GM23338 (cell line): ENCODE measurements around the gene HOXD9. TPM values are rescaled to one million over a fixed set of nuclear protein-coding genes. Genes with fewer than 3 reads are reported as not detected.

Source experiments
- ATAC-seq: fragments of 200-7000 bp; cut with Tn5 transposase; 3 replicates; pipeline ENCODE4 v1.9.1; 2020
- DNase-seq: peaks from one replicate; pipeline ENCODE4 v3.0.0-alpha.2; 2015; ENCODE audit warnings: low spot score
- H2AFZ ChIP-seq: fragments of 200-600 bp; sonication (generic); 2 replicates; pipeline ENCODE4 v1.8.0; 2016; ENCODE audit warnings: antibody characterized with exemption, mild to moderate bottlenecking, moderate library complexity
- H3F3A ChIP-seq: fragments of 200-600 bp; sonication (generic); replicated peaks from 2 replicates; pipeline ENCODE4 v1.8.0; 2017; ENCODE audit warnings: antibody characterized with exemption, mixed run types, low read depth
- H3K27ac ChIP-seq: fragments of 200-600 bp; sonication (generic); 2 replicates; pipeline ENCODE4 v1.6.1; 2016; ENCODE audit warnings: low read depth
- H3K27me3 ChIP-seq: fragments of 200-600 bp; sonication (generic); 2 replicates; pipeline ENCODE4 v1.8.0; 2016; ENCODE audit warnings: mild to moderate bottlenecking, mixed run types, moderate library complexity; ENCODE audit not compliant: insufficient read depth
- H3K36me3 ChIP-seq: fragments of 200-600 bp; sonication (generic); 2 replicates; pipeline ENCODE4 v1.8.0; 2016; ENCODE audit warnings: mild to moderate bottlenecking; ENCODE audit not compliant: insufficient read depth
- H3K4me1 ChIP-seq: fragments of 200-600 bp; sonication (generic); 2 replicates; pipeline ENCODE4 v1.8.0; 2016; ENCODE audit warnings: mild to moderate bottlenecking, moderate library complexity; ENCODE audit not compliant: insufficient read depth
- H3K4me2 ChIP-seq: fragments of 200-600 bp; sonication (generic); 2 replicates; pipeline ENCODE4 v1.7.1; 2017; ENCODE audit warnings: mixed run types
- H3K4me3 ChIP-seq: fragments of 200-600 bp; sonication (generic); 2 replicates; pipeline ENCODE4 v1.6.1; 2016; ENCODE audit warnings: mixed run types
- H3K79me2 ChIP-seq: fragments of 200-600 bp; sonication (generic); replicated peaks from 2 replicates; pipeline ENCODE4 v1.8.0; 2017; ENCODE audit warnings: mild to moderate bottlenecking; ENCODE audit not compliant: insufficient read depth
- H3K9me2 ChIP-seq: fragments of 200-600 bp; sonication (generic); 2 replicates; pipeline ENCODE4 v1.8.0; 2017; ENCODE audit not compliant: insufficient read depth
- H4K20me1 ChIP-seq: fragments of 200-600 bp; sonication (generic); replicated peaks from 2 replicates; pipeline ENCODE4 v1.8.0; 2017; ENCODE audit warnings: mild to moderate bottlenecking; ENCODE audit not compliant: insufficient read depth
- H3K27ac Mint-ChIP-seq: 2 replicates; pipeline ENCODE4 v1.8.0; 2020; ENCODE audit warnings: inconsistent platforms, mild to moderate bottlenecking, moderate library complexity, mixed read lengths
- H3K27me3 Mint-ChIP-seq: 3 replicates; pipeline ENCODE4 v1.8.0; 2022; ENCODE audit warnings: low read depth, mild to moderate bottlenecking, moderate library complexity, mixed read lengths, inconsistent platforms; ENCODE audit not compliant: insufficient read depth, poor library complexity
- H3K36me3 Mint-ChIP-seq: 3 replicates; pipeline ENCODE4 v1.8.0; 2021; ENCODE audit warnings: low read depth, mild to moderate bottlenecking, inconsistent platforms, moderate library complexity, mixed read lengths
- H3K4me1 Mint-ChIP-seq: 3 replicates; pipeline ENCODE4 v1.8.0; 2020; ENCODE audit warnings: mild to moderate bottlenecking, inconsistent platforms, mixed read lengths
- H3K4me3 Mint-ChIP-seq: 3 replicates; pipeline ENCODE4 v1.8.0; 2021; ENCODE audit warnings: moderate library complexity, mild to moderate bottlenecking, inconsistent platforms, mixed read lengths
- H3K9me3 Mint-ChIP-seq: 3 replicates; pipeline ENCODE4 v1.8.0; 2020; ENCODE audit warnings: moderate library complexity, mild to moderate bottlenecking, inconsistent platforms, mixed read lengths
- CREB1 ChIP-seq: fragments of 250-450 bp; sonication (Bioruptor Pico); IDR thresholded peaks from 2 replicates; pipeline ENCODE4 v1.5.0; 2020; ENCODE audit warnings: low read depth, mild to moderate bottlenecking, moderate library complexity
- EZH2 ChIP-seq: fragments of 200-600 bp; sonication (generic); IDR thresholded peaks from one replicate; pipeline ENCODE4 v1.8.0; 2017; ENCODE audit warnings: antibody characterized with exemption, mild to moderate bottlenecking, low read depth; ENCODE audit not compliant: unreplicated experiment
- EZH2phosphoT487 ChIP-seq: fragments of 200-600 bp; sonication (generic); IDR thresholded peaks from one replicate; pipeline ENCODE4 v1.8.1; 2018; ENCODE audit warnings: antibody characterized with exemption; ENCODE audit not compliant: unreplicated experiment
- JUNB ChIP-seq: IDR thresholded peaks from one replicate; pipeline ENCODE4 v1.6.1; 2016; ENCODE audit warnings: antibody characterized with exemption; ENCODE audit not compliant: unreplicated experiment
- NANOG ChIP-seq: IDR thresholded peaks from 2 replicates; pipeline ENCODE4 v1.6.1; 2016; ENCODE audit warnings: antibody characterized with exemption, borderline replicate concordance
- POLR2AphosphoS5 ChIP-seq: IDR thresholded peaks from 2 replicates; pipeline ENCODE4 v1.6.1; 2016; ENCODE audit warnings: antibody characterized with exemption, low read depth
- ZNF114 ChIP-seq: fragments of 250-450 bp; sonication (Bioruptor Pico); IDR thresholded peaks from 2 replicates; pipeline ENCODE4 v1.5.0; 2020; ENCODE audit warnings: mild to moderate bottlenecking, moderate library complexity
- polyA plus RNA-seq: library from polyadenylated mRNA; unstranded; fragments of >200 nt; fragmentation: Nextera tagmentation; extraction: Ambion mirVana; gene quantifications from 2 replicates; pipeline ENCODE4 v1.2.1, GENCODE V29; 2016
- total RNA-seq: library from RNA; depleted of rRNA; stranded (reverse); fragments of >200 nt; shearing (Covaris generic); gene quantifications from 2 replicates; pipeline ENCODE4 v1.2.3, GENCODE V29; 2014
- TF ChIP-seq, protein P1 (sequence below): IDR thresholded peaks from one replicate; pipeline ENCODE4 v1.6.1; 2018; ENCODE audit warnings: antibody characterized with exemption; ENCODE audit not compliant: unreplicated experiment
- TF ChIP-seq, protein P2 (sequence below): IDR thresholded peaks from 2 replicates; pipeline ENCODE4 v1.6.1; 2016; ENCODE audit warnings: antibody characterized with exemption
- TF ChIP-seq, protein P3 (sequence below), 2 experiments: fragments of 200-600 bp in 1 of 2; sonication (generic) in 1 of 2; conservative IDR thresholded peaks; 2 replicates each; pipeline versions ENCODE4 v1.5.1 to v1.6.1; 2016 to 2017; ENCODE audit warnings: antibody characterized with exemption in 2 of 2, low read depth in 2 of 2, mild to moderate bottlenecking in 2 of 2, moderate library complexity in 1 of 2

Gene HOXD9
- total and polyA plus RNA-seq, 2 experiments from 2014 or later, result not detected

DNA sequence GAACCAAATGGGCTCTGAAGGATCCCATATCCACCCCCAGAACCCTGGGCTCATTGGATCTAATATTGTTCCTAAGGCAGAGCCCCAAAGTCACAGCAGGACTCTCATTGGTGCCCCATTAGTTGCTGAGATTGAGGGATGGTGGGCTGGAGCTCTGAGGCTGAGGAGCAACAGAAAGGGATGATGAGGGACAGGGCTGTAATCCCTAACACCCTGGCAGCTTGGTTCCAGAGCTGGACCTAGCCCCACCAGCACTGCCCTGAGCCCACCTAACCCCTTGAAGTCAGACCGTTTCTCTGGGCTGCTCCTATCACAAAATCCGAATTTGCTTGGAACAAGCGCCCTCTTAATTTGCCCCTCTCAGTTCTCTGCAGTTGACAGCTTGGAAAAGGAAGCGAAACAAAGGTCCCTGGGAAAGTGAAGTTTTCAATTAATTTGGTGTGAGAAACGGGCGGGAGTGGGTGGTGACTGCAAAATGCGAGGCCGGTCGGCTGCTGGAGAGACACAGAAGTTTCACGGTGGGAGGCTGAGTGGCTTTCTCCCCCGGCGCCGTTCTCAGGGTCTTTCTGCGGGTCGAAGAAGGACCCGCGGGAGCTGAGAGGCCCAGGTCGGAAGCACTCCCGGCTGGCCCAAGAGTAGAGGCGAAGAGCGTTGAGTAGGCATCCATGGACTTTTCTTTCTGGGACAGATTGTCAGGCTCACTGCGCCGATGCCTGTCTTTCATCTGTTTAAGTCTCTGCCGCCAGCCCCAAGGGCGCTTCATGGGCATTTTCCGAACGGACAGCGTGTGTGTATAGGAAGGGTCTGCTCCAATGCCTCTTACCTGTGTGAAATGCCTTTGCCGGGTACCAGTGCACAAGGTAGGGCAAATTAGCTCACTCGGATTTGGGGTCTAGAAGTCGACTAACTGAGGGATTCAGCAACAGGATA lies 30.9 kb upstream of the HOXD9 start (continued):
- TF ChIP-seq, protein P1, sequence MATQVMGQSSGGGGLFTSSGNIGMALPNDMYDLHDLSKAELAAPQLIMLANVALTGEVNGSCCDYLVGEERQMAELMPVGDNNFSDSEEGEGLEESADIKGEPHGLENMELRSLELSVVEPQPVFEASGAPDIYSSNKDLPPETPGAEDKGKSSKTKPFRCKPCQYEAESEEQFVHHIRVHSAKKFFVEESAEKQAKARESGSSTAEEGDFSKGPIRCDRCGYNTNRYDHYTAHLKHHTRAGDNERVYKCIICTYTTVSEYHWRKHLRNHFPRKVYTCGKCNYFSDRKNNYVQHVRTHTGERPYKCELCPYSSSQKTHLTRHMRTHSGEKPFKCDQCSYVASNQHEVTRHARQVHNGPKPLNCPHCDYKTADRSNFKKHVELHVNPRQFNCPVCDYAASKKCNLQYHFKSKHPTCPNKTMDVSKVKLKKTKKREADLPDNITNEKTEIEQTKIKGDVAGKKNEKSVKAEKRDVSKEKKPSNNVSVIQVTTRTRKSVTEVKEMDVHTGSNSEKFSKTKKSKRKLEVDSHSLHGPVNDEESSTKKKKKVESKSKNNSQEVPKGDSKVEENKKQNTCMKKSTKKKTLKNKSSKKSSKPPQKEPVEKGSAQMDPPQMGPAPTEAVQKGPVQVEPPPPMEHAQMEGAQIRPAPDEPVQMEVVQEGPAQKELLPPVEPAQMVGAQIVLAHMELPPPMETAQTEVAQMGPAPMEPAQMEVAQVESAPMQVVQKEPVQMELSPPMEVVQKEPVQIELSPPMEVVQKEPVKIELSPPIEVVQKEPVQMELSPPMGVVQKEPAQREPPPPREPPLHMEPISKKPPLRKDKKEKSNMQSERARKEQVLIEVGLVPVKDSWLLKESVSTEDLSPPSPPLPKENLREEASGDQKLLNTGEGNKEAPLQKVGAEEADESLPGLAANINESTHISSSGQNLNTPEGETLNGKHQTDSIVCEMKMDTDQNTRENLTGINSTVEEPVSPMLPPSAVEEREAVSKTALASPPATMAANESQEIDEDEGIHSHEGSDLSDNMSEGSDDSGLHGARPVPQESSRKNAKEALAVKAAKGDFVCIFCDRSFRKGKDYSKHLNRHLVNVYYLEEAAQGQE, result no peak
- TF ChIP-seq EZH2 (peak; percentile 95), CREB1 (CRISPR knock-in tag) (no peak), JUNB (no peak), EZH2phosphoT487 (peak; percentile 96)
- TF ChIP-seq, protein P2, sequence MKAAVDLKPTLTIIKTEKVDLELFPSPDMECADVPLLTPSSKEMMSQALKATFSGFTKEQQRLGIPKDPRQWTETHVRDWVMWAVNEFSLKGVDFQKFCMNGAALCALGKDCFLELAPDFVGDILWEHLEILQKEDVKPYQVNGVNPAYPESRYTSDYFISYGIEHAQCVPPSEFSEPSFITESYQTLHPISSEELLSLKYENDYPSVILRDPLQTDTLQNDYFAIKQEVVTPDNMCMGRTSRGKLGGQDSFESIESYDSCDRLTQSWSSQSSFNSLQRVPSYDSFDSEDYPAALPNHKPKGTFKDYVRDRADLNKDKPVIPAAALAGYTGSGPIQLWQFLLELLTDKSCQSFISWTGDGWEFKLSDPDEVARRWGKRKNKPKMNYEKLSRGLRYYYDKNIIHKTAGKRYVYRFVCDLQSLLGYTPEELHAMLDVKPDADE, result no peak

DNA sequence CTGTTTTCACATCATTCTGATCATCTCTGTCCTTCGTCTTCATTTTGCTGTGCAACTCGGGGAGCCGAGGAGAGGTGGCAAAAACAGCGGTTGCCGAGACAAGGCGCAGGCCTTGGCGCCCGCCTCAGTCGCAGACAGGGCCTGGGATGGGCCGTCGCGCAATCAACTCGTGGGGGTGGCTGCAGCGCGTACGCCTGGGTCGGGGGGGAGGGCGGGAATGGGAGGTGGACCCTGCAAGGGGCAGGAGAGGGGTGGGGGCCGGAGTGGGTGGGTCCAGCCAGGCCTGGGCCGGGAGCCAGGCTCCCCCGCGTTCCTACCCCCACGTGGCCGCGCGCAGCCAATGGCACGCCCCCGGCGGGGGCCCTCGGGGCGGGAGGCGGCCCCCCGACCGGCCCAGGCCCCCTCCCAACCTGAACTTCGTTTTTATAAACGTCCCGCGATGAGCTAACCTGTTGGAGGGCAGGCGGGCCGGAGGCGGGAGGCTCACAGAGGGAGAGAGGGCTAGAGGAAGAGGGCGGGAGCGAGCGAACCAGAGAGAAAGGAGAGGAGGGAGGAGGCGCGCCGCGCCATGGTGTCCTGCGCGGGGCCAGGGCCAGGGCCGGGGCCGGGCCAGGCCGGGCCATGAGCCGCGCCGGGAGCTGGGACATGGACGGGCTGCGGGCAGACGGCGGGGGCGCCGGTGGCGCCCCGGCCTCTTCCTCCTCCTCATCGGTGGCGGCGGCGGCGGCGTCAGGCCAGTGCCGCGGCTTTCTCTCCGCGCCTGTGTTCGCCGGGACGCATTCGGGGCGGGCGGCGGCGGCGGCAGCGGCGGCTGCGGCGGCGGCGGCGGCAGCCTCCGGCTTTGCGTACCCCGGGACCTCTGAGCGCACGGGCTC lies 30.0 kb upstream of the HOXD9 start, which contains the start of gene HOXD13:
HOXD13 (plus strand) TSS at position 452 of the 875 bp plus-strand sequence; CDS start at position 622, 170 bp downstream.
- Histone ChIP-seq H3K4me1 (peaks cover 49% of the 10 kb centered on the region), H3K79me2 (no peaks in the 10 kb centered on the region), H3K9me2 (no peaks in the 10 kb centered on the region), H3K27ac (no peak within 1 kb of the TSS), H4K20me1 (peaks cover 33% of the 10 kb centered on the region), H3K27me3 (peaks cover 94% of the 10 kb centered on the region), H3K4me2 (peak within 1 kb of the TSS; percentile 76), H3K36me3 (no peaks in the 10 kb centered on the region), H2AFZ (peak within 1 kb of the TSS; percentile 38; the same call in 1 of the 2 replicates), H3K4me3 (peak within 1 kb of the TSS; percentile 47), H3F3A (peaks cover 48% of the 10 kb centered on the region)
- DNase-seq, result peak; percentile 88
- H3K36me3 Mint-ChIP-seq, result no peaks in the 10 kb centered on the region; the same call in 2 of the 3 replicates
- peaks cover 4% of the 10 kb centered on the region; the same call in 2 of the 3 replicates for H3K9me3 Mint-ChIP-seq
- H3K4me3 Mint-ChIP-seq, result peak within 1 kb of the TSS; percentile 54
- H3K27me3 Mint-ChIP-seq, result peaks cover 95% of the 10 kb centered on the region
- H3K4me1 Mint-ChIP-seq, result peaks cover 33% of the 10 kb centered on the region
- peak; percentile 49 for ATAC-seq
- no peak within 1 kb of the TSS for H3K27ac Mint-ChIP-seq
- TF ChIP-seq, protein P3, sequence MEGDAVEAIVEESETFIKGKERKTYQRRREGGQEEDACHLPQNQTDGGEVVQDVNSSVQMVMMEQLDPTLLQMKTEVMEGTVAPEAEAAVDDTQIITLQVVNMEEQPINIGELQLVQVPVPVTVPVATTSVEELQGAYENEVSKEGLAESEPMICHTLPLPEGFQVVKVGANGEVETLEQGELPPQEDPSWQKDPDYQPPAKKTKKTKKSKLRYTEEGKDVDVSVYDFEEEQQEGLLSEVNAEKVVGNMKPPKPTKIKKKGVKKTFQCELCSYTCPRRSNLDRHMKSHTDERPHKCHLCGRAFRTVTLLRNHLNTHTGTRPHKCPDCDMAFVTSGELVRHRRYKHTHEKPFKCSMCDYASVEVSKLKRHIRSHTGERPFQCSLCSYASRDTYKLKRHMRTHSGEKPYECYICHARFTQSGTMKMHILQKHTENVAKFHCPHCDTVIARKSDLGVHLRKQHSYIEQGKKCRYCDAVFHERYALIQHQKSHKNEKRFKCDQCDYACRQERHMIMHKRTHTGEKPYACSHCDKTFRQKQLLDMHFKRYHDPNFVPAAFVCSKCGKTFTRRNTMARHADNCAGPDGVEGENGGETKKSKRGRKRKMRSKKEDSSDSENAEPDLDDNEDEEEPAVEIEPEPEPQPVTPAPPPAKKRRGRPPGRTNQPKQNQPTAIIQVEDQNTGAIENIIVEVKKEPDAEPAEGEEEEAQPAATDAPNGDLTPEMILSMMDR (conservative IDR thresholded peaks at IDR 0.05; ENCODE audit: low read depth in 2 of 2), result no peak
- TF ChIP-seq ZNF114 (CRISPR knock-in tag) (no peak), POLR2AphosphoS5 (no peak), EZH2 (peak; percentile 85), CREB1 (CRISPR knock-in tag) (no peak), NANOG (no peak)
- TF ChIP-seq, protein P1, result no peak
- TF ChIP-seq, protein P2, result no peak
